GM21367 (cell line): ENCODE results near the gene ABTB1.
"Not testable (repeated sequence)": the region's sequence is repeated elsewhere in the genome, so short reads cannot be mapped to it uniquely, and the experiment has no call there.

Experiments
- ATAC-seq: cut with Tn5 transposase; IDR thresholded peaks from one replicate; pipeline ENCODE4 v1.9.1; 2021; ENCODE audit not compliant: unreplicated experiment

The ABTB1 gene

DNA sequence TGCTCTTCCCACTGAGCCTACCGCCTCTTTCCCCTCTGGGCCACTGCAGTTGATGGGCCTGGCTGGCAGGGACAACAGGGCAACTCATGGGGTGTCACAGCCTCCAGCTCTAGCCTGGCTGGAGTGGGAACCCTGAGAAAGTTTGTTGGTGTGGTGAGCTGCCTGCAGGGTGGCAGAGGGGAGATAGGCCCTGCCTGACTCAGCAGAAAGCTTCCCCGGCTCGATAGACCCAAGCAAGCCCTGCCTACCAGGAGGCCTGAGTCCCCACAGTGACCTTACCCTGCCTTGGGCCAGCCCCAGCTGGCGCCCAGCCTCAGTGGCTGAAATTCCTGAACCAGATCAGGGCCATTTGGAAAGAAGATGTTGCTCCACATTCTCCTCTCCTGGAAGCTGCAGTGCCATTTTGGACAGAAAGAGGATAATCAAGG is 29.4 kb downstream of the ABTB1 start:
- no peak for ATAC-seq

GRCh38 chr3:127704840-127705239 is 32.1 kb downstream of the ABTB1 start:
- ATAC-seq = not testable (repeated sequence)

GRCh38 chr3:127706312-127706711 is 33.6 kb downstream of the ABTB1 start:
- ATAC-seq = no peak

- ATAC-seq = no peak
Measured at GRCh38 chr3:127706785-127707351, 34.1 kb downstream of the ABTB1 start.

DNA sequence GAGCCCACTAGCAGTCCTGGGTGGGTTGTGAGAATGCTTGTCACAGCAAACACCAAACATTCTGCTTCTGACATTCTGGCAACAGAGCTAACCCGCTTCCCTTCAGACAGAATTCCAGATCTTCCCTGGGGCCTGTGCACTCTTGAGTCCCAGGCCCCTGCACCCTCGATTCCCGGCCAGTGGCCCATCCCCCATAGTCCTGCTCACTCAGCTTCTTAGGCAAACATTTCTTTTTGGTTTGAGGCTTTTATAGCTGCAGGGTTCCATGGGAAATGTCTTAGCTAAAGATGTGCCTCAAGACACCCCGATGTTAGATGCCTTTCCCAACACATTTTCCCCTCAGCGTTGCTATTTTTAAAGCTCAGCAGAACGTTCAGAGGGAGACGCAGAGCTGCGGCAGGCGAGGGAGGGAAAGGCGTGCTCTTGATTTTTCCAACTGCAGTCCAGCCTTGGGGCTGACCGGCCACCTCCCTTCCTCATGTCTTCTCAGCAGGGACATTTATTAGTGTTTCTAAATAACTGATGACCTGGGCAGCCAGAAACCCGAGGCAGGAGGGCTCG is 35.2 kb downstream of the ABTB1 start:
- no peak for ATAC-seq

DNA sequence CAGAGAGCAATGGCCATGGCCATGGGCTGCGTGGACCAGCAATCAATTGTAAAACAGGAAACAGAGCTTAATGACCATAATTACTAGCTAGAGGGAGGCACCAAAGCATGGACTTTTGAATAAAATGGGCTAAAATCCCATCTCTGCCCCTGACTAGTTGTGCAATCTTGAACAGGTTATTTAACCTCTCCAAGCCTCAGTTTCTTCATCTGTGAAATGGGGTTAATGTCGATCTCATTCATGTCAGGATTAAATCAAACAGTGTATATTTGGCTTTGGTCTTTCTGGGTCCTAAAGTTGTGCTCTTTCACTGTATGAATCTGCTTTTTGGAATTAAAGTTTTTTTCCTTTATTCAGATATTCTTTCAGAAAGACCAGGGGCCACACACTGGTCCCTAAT is 36.1 kb downstream of the ABTB1 start:
- no peak for ATAC-seq

- ATAC-seq = no peak
Measured at GRCh38 chr3:127709320-127710060, 36.7 kb downstream of the ABTB1 start.

DNA sequence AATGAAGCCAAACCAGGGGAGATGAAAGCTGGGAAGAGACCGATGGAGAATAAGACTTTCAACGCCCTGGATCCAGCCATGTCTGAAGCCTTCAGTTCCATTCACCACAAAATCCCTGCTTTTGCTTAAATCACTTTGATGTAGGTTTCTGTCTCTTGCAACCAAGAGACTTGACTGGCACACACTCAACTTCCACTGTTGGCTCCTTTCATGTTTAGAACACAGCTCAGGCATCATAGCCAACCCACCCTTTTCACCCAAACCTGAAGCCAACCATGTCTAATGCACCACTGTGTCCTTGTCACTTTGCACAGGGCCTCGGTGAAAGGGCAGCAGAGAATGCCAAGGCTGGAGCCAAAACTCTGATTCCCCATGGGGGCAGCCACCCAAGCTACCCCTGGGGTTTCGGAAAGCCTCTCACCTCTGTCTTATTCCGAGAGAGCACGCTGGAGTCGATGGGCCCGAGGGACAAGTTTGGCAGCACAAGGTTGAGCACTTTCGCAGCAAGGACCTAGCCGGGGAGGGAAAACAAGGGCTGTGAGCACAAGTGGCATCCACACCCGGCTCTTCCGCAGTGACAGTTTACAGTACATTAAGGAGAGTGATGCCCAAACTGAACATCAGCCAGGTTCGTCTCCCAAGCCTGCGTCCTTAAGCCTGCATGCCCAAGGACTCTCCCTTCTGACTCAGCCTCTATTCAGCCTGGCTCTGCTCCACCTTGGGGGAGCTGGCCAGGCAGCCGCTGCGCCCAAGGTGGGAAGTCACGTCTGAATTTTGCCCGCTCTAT is 37.6 kb downstream of the ABTB1 start:
- no peak for ATAC-seq

DNA sequence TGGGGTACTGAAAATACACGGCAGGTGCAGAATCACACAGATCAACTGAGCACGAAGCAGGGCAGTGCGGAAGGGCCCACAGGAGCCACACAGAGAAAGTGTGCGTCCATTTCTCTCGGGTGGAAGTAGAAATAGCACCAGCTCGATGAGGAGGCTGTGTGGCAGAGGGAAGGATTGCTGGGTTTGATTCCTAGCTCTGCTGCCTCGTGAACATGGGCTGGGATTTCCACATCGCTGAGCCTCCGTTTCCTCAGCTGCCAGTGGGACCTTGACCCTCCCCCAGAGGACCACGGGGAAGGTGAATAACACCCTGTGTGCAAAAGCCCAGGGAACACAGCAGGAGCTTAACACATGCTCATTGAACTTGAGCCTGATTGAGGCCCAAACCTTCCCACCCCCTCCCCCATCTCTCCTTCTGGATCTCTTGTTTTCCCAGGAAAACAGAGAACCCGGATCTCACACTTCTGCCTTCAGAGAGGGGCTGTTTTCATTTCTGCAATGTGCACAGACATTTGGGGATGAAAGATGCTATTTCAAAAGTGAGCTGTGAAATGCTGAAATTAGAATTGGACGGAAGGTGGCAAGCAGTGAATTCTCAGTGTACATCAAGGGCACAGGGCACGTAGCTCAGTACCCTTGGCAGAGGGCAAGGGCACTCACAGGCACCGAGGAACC is 38.4 kb downstream of the ABTB1 start:
- ATAC-seq = no peak

DNA sequence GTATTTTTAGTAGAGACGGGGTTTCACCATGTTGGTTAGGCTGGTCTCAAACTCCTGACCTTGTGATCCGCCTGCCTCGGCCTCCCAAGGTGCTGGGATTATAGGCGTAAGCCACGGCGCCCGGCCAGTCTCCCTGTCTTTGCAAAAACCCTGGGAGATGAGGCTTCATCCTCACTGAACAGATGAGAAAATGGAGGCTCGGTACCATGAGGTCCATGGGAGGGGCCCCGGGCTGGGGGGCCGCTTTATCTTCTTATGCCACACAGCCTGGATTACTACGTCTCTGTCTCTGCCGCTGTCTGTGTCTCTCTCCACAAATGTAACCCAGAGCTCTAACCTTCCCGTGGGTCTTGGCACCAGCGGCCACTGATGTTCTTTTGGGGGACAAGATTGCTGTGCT is 39.1 kb downstream of the ABTB1 start:
- no peak for ATAC-seq

- ATAC-seq = no peak
Measured at GRCh38 chr3:127712461-127712860, 39.7 kb downstream of the ABTB1 start.

DNA sequence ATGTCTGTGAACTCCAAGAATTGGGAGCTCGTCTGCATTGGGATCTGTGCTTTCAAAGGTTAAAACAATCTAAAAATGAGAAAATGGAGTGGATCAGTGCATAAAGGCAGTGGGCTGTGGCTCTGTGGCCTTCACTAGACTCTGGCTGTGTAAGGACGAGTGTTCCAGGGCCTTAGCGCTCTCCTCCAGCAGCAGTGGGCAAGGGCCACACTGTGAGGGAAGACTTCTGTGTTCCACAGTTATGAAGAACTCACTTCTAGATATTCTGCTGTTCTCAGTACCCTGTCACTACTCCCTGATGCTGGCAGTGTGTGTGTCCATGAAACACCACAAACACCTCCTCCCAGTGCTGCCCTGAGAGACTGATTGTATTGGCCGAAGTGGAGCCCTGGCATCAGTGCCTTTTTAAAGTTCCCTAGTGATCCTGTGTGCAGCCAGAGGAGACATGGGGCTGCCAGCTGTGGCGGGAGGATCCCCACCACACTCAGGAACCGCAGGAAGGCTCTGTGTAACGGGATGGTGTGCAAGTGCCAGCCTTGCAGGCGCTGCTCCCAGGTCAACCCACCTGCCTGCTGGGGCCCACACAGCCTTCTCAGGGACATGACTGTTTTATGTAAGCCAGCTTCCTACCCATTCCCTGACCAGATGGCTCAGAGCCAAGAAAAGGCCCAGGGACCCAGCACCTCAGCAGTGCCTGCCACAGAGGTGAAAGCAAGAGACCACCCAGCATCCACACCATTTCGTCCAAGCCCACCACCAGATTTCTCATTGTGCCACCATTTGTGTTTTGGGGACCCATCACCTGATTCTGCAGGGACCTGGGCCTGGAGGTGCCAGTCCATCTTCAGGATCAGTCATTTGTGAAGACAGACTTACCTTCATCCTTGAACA is 40.4 kb downstream of the ABTB1 start:
- ATAC-seq = no peak

GRCh38 chr3:127714125-127714571 is 41.4 kb downstream of the ABTB1 start:
- ATAC-seq = no peak

DNA sequence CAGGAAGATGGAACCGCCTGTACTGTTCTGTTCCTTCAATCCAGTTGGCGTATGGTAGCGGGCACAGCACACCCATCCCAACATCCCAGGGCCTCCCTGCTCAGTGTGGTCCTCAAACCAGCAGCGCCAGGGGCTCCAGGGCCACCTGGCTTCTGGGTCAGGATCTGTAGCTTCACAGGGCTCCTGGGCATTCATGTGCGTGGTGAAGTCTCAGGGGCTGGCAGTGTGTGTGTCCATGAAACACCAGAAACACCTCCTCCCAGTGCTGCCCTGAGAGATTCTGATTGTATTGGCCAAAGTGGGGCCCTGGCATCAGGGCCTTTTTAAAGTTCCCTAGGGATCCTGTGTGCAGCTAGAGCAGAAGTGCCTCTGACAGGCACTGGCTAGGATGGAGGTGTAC is 42.1 kb downstream of the ABTB1 start:
- no peak for ATAC-seq

DNA sequence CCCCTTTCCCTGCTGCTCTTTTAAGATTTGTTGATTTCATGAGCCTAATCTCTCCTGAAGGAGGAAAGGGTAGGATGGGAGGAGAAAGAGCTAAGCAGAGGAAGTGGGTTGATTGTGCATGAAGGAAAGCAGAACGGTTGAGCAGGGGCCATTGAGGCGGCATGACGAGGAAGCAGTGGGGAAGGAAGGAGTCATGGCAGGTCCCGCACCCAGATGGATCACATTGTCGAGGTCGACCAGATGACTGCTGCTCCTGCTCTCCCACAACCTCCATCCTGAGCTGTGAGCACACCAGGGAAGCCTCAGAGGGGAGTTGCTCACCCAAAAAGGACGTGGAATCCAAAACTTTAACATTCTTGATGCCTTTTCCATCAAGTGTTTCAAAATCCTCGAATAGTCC is 42.8 kb downstream of the ABTB1 start:
- ATAC-seq = no peak

DNA sequence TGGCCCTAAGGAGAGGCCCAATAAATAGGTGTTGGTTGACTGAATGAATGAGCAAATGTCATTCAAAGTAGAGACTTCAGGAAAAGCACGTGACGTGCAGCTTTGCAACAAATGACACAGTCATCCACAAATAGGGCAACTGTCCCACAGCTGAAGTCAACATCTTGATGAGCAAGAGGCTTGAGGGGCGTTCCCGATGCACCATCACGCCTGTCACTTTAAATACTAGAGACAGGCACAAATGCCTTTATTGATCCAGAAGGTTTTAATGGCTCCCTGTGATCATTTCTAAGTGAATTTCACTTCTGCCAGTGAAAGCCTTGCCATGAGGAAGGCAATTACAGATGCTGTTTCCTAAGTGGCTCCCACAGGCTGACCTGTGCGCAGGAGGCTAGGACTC is 43.6 kb downstream of the ABTB1 start:
- no peak for ATAC-seq

- no peak for ATAC-seq
Measured at GRCh38 chr3:127717357-127718244, 44.8 kb downstream of the ABTB1 start.

- no peak for ATAC-seq
Measured at GRCh38 chr3:127718245-127718915, 45.6 kb downstream of the ABTB1 start.

DNA sequence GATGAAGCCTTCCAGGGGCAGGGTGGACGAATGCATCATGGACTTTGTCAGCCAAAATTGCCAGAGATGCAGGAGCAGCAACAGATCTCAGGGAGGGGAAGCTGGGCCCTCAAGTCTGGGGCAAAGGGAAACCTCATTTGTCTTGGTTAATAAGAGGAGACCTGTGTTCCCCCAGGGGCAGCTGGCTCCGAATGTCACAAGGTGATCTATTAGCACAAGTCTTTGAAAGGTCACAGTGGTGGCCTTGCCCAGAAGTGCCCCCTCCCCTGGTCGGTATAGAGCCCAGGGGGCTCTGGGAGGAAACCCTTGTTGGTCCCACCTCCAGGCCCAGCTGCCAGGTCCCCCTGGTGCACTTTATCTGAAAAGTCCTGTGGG is 46.2 kb downstream of the ABTB1 start:
- ATAC-seq = no peak
